HG03432 (cell line): ENCODE results near the gene RBM38.
A peak's percentile ranks its signal among the peaks of the same experiment; 100 is the strongest.
"Not testable (repeated sequence)": the region's sequence is repeated elsewhere in the genome, so short reads cannot be mapped to it uniquely, and the experiment has no call there.

ENCODE experiments used
- ATAC-seq: cut with Tn5 transposase; IDR thresholded peaks from one replicate; pipeline ENCODE4 v1.9.1; 2021; ENCODE audit warnings: mild to moderate bottlenecking, moderate library complexity; ENCODE audit not compliant: unreplicated experiment

Gene RBM38

GRCh38 chr20:57390604-57391438 lies at the start of gene RBM38:
Gene RBM38, plus strand, starts transcription at chr20:57391396. Its CDS starts 186 bp downstream, at chr20:57391582.
- peak; percentile 57 for ATAC-seq

GRCh38 chr20:57341663-57342062 lies 49.5 kb upstream of the RBM38 start:
- ATAC-seq, result no peak

- ATAC-seq, result no peak
Measured at GRCh38 chr20:57342829-57343228, 48.4 kb upstream of the RBM38 start.

- ATAC-seq, result peak; percentile 41
Measured at GRCh38 chr20:57346477-57346876, 44.7 kb upstream of the RBM38 start.

- ATAC-seq, result no peak
Measured at GRCh38 chr20:57347393-57347792, 43.8 kb upstream of the RBM38 start.

- not testable (repeated sequence) for ATAC-seq
Measured at GRCh38 chr20:57348200-57348921, 42.8 kb upstream of the RBM38 start.

GRCh38 chr20:57348922-57349574 lies 42.1 kb upstream of the RBM38 start:
- ATAC-seq, result not testable (repeated sequence)

- no peak for ATAC-seq
Measured at GRCh38 chr20:57350081-57350710, 41.0 kb upstream of the RBM38 start.

GRCh38 chr20:57350726-57351041 lies 40.5 kb upstream of the RBM38 start:
- not testable (repeated sequence) for ATAC-seq

GRCh38 chr20:57351042-57351783 lies 40.0 kb upstream of the RBM38 start, which contains the start of gene RAE1:
Gene RAE1, plus strand, starts transcription at chr20:57351255. Its CDS starts 2,784 bp downstream, at chr20:57354039.
- ATAC-seq, result peak; percentile 88

- ATAC-seq, result no peak
Measured at GRCh38 chr20:57352305-57352704, 38.9 kb upstream of the RBM38 start.

- ATAC-seq, result no peak
Measured at GRCh38 chr20:57353351-57353750, 37.8 kb upstream of the RBM38 start.

GRCh38 chr20:57361517-57361916 lies 29.7 kb upstream of the RBM38 start:
- no peak for ATAC-seq

- no peak for ATAC-seq
Measured at GRCh38 chr20:57364451-57364850, 26.7 kb upstream of the RBM38 start.

GRCh38 chr20:57369596-57369995 lies 21.6 kb upstream of the RBM38 start:
- no peak for ATAC-seq

GRCh38 chr20:57370316-57370715 lies 20.9 kb upstream of the RBM38 start:
- ATAC-seq, result no peak

- ATAC-seq, result no peak
Measured at GRCh38 chr20:57371363-57371762, 19.8 kb upstream of the RBM38 start.

- ATAC-seq, result no peak
Measured at GRCh38 chr20:57372157-57372556, 19.0 kb upstream of the RBM38 start.

- no peak for ATAC-seq
Measured at GRCh38 chr20:57372581-57373350, 18.4 kb upstream of the RBM38 start.
